SK-N-SH treated with all-trans-retinoic acid at 6 μM for 48 hours (cell line): ENCODE data around the gene APRT.

Experiments
- ATAC-seq: fragments of 200-7000 bp; cut with Tn5 transposase; 3 replicates; pipeline ENCODE4 v1.9.1; 2020; ENCODE audit warnings: mild to moderate bottlenecking, moderate library complexity
- ARNTL ChIP-seq: fragments of 450-650 bp; formaldehyde crosslinking; IDR thresholded peaks from 2 replicates; pipeline ENCODE4 v1.5.0; 2020; ENCODE audit warnings: low read depth, mild to moderate bottlenecking, moderate library complexity, borderline replicate concordance
- CSDC2 ChIP-seq: fragments of 250-450 bp; sonication (Bioruptor Pico); IDR thresholded peaks from 2 replicates; pipeline ENCODE4 v1.5.0; 2020; ENCODE audit warnings: mild to moderate bottlenecking, moderate library complexity
- ESRRG ChIP-seq: fragments of 250-450 bp; sonication (Bioruptor Pico); IDR thresholded peaks from 2 replicates; pipeline ENCODE4 v1.6.1; 2021; ENCODE audit warnings: mild to moderate bottlenecking
- GLIS3 ChIP-seq: fragments of 250-450 bp; sonication (Bioruptor Pico); IDR thresholded peaks from 2 replicates; pipeline ENCODE4 v1.5.0; 2020; ENCODE audit warnings: mild to moderate bottlenecking, moderate library complexity
- ISL1 ChIP-seq: fragments of 250-450 bp; sonication (Bioruptor Pico); IDR thresholded peaks from 2 replicates; pipeline ENCODE4 v2.1.2; 2022; ENCODE audit warnings: mild to moderate bottlenecking, moderate library complexity
- OSR1 ChIP-seq: fragments of 250-450 bp; sonication (Bioruptor Pico); IDR thresholded peaks from 2 replicates; pipeline ENCODE4 v1.8.0; 2022; ENCODE audit warnings: moderate library complexity, mild to moderate bottlenecking, inconsistent platforms
- PPARA ChIP-seq: fragments of 250-450 bp; sonication (Bioruptor Pico); IDR thresholded peaks from 2 replicates; pipeline ENCODE4 v1.5.0; 2020; ENCODE audit warnings: mild to moderate bottlenecking, borderline replicate concordance
- RARB ChIP-seq: fragments of 250-450 bp; sonication (Bioruptor Pico); IDR thresholded peaks from 2 replicates; pipeline ENCODE4 v1.8.0; 2021; ENCODE audit warnings: mild to moderate bottlenecking, moderate library complexity
- SNAI2 ChIP-seq: fragments of 250-450 bp; sonication (Bioruptor Pico); IDR thresholded peaks from 2 replicates; pipeline ENCODE4 v1.5.0; 2020; ENCODE audit warnings: mild to moderate bottlenecking, moderate library complexity
- TCF4 ChIP-seq: fragments of 250-450 bp; sonication (Bioruptor Pico); IDR thresholded peaks from 2 replicates; pipeline ENCODE4 v1.8.0; 2021; ENCODE audit warnings: mild to moderate bottlenecking, moderate library complexity, borderline replicate concordance
- TOX ChIP-seq: fragments of 250-450 bp; sonication (Bioruptor Pico); IDR thresholded peaks from 2 replicates; pipeline ENCODE4 v1.8.0; 2021; ENCODE audit warnings: mild to moderate bottlenecking, moderate library complexity, borderline replicate concordance
- ZFP3 ChIP-seq: fragments of 250-450 bp; sonication (Bioruptor Pico); IDR thresholded peaks from 2 replicates; pipeline ENCODE4 v1.5.0; 2020; ENCODE audit warnings: mild to moderate bottlenecking, moderate library complexity
- ZNF565 ChIP-seq: fragments of 450-650 bp; formaldehyde crosslinking; conservative IDR thresholded peaks from 2 replicates; pipeline ENCODE4 v1.5.0; 2020; ENCODE audit warnings: low read depth, mild to moderate bottlenecking, moderate library complexity
- ZNF70 ChIP-seq: fragments of 450-650 bp; formaldehyde crosslinking; IDR thresholded peaks from 2 replicates; pipeline ENCODE4 v1.5.0; 2020; ENCODE audit warnings: mild to moderate bottlenecking, moderate library complexity
- ZNF8 ChIP-seq: fragments of 450-650 bp; formaldehyde crosslinking; IDR thresholded peaks from 2 replicates; pipeline ENCODE4 v1.5.0; 2020; ENCODE audit warnings: mild to moderate bottlenecking, moderate library complexity
- TF ChIP-seq, protein P1 (sequence below): fragments of 250-450 bp; sonication (Bioruptor Pico); IDR thresholded peaks from 2 replicates; pipeline ENCODE4 v1.5.1; 2020; ENCODE audit warnings: low read depth, mild to moderate bottlenecking, moderate library complexity
- TF ChIP-seq, protein P2 (sequence below): fragments of 250-450 bp; sonication (Bioruptor Pico); IDR thresholded peaks from 2 replicates; pipeline ENCODE4 v1.8.0; 2021; ENCODE audit warnings: low read depth, mild to moderate bottlenecking, moderate library complexity, borderline replicate concordance
- TF ChIP-seq, protein P3 (sequence below): fragments of 250-450 bp; sonication (Bioruptor Pico); IDR thresholded peaks from 2 replicates; pipeline ENCODE4 v1.5.1; 2021; ENCODE audit warnings: mild to moderate bottlenecking, moderate library complexity
- TF ChIP-seq, protein P4 (sequence below): fragments of 250-450 bp; sonication (Bioruptor Pico); IDR thresholded peaks from 2 replicates; pipeline ENCODE4 v1.8.0; 2020; ENCODE audit warnings: mild to moderate bottlenecking, moderate library complexity, borderline replicate concordance
- TF ChIP-seq, protein P5 (sequence below): fragments of 250-450 bp; sonication (Bioruptor Pico); IDR thresholded peaks from 2 replicates; pipeline ENCODE4 v1.5.0; 2020; ENCODE audit warnings: mild to moderate bottlenecking, moderate library complexity

APRT gene

DNA sequence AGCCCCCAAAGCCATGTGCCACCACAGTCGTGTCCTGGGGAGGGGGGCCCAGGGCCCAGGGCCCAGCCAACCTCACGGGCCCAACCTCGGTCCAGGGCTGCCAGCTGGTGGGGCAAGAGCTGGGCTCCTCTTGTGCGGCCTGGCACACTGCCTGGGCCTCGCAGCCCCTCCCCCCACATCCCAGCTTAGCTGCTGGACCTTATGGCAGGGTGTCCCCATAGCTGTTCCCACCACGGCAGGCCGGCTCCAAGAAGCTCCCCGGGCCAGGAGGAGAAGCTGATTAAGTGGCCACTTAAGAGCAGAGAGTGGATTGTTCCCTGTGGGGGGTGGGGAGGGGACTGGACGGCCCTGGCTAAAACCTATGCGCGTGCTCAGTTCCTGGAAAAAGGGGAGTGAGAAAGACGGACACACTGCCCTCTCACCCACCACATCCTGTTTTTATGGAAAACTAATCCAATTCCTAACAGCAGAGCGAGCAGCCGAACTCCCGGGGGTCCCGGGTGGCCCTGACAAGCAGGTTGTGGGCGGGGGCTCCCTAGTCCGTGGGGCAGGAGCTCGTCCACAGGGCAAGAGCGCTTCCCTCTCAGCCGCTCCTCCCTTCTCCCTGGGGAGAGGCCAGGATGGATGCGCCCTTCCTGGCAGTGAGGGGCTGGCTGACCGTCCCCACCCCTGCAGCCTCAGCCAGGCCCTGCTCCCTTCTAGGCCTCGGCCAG lies 43.5 kb downstream of the APRT start:
- ATAC-seq, result peak; percentile 2; the same call in 1 of the 3 replicates
- TF ChIP-seq, protein P1, sequence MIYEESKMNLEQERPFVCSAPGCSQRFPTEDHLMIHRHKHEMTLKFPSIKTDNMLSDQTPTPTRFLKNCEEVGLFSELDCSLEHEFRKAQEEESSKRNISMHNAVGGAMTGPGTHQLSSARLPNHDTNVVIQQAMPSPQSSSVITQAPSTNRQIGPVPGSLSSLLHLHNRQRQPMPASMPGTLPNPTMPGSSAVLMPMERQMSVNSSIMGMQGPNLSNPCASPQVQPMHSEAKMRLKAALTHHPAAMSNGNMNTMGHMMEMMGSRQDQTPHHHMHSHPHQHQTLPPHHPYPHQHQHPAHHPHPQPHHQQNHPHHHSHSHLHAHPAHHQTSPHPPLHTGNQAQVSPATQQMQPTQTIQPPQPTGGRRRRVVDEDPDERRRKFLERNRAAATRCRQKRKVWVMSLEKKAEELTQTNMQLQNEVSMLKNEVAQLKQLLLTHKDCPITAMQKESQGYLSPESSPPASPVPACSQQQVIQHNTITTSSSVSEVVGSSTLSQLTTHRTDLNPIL (CRISPR knock-in tag), result no peak
- TF ChIP-seq SNAI2 (CRISPR knock-in tag), result no peak
- TF ChIP-seq TOX (CRISPR knock-in tag), result no peak
- TF ChIP-seq, all 23 proteins: peak for 0

DNA sequence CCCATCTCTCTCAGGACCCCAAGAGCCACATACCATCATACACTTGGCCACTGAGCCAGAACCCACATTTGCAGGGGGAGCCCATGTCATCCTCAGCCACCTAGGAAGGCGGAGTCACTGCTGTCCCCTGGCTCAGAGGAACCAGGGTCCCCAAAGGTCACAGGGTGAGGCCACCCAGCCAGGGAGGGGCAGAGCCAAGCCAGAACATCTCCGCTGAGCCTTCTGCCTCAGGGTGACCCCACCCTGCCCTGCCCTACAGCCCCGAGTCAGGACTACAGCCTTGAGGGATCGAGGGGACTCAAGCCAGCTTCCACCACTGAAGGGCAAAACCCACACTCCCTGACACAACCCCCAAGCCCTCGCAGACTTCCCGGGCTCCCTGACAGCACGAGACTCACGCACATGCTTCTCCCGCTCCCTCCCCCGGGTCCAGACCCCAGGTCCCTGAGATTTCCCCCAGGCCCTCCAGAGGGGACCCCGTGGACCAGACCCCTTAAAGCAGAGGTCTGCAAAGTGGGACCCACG lies 44.1 kb downstream of the APRT start:
- TF ChIP-seq, protein P2, sequence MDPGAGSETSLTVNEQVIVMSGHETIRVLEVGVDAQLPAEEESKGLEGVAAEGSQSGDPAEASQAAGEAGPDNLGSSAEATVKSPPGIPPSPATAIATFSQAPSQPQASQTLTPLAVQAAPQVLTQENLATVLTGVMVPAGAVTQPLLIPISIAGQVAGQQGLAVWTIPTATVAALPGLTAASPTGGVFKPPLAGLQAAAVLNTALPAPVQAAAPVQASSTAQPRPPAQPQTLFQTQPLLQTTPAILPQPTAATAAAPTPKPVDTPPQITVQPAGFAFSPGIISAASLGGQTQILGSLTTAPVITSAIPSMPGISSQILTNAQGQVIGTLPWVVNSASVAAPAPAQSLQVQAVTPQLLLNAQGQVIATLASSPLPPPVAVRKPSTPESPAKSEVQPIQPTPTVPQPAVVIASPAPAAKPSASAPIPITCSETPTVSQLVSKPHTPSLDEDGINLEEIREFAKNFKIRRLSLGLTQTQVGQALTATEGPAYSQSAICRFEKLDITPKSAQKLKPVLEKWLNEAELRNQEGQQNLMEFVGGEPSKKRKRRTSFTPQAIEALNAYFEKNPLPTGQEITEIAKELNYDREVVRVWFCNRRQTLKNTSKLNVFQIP, result no peak
- no peak for TF ChIP-seq ESRRG (CRISPR knock-in tag)
- TF ChIP-seq ZNF565 (CRISPR knock-in tag), result no peak
- no peak for TF ChIP-seq RARB
- TF ChIP-seq OSR1 (CRISPR knock-in tag), result no peak
- no peak for ATAC-seq

DNA sequence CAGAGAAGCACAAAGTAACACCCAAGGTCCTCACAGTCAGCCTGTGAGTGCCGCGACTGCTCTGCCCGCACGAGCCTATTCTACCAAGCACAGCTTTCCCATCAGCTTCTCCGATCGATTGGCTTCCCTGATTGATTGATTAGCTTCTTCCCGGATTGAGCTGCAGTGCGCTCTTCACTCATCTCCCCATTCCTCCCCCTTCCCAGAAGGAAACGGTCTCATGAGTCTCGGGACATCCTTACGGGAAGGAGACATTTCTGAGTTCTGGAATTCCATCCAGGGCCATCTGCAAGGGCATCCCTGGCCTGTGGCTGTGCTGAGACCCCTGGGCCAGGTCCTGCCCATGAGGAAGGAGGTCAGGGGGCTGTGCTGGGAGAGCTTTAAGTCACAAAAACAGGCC lies 44.8 kb downstream of the APRT start:
- no peak for ATAC-seq
- TF ChIP-seq ZNF70 (CRISPR knock-in tag) (no peak), OSR1 (CRISPR knock-in tag) (no peak), ZNF8 (CRISPR knock-in tag) (no peak)

DNA sequence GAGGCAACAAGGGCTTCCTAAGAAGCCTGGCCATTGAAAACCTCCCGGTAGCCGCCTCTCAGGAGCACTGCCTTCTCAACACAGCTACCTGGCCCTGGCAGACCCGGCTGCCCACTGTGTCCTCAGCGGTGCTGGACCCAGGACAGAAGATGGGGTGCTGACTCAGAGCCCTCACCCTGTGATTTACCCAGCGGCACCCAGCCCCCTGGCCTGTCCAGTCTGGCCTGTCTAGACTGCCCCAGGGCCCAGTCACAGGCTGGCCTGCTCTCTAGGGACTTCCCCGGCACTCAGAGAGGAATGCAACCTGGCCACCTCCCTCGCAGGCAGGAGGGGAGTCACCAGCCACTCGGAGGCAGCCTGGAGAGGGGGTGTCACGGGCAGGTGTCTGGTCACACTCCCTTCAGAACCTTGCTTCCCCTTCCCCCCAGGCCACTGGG lies 46.8 kb downstream of the APRT start:
- no peak for ATAC-seq
- TF ChIP-seq PPARA (CRISPR knock-in tag), result no peak
- no peak for TF ChIP-seq ZNF8 (CRISPR knock-in tag)
- TF ChIP-seq TCF4 (CRISPR knock-in tag), result no peak
- no peak for TF ChIP-seq ZNF70 (CRISPR knock-in tag)
- TF ChIP-seq, protein P3, sequence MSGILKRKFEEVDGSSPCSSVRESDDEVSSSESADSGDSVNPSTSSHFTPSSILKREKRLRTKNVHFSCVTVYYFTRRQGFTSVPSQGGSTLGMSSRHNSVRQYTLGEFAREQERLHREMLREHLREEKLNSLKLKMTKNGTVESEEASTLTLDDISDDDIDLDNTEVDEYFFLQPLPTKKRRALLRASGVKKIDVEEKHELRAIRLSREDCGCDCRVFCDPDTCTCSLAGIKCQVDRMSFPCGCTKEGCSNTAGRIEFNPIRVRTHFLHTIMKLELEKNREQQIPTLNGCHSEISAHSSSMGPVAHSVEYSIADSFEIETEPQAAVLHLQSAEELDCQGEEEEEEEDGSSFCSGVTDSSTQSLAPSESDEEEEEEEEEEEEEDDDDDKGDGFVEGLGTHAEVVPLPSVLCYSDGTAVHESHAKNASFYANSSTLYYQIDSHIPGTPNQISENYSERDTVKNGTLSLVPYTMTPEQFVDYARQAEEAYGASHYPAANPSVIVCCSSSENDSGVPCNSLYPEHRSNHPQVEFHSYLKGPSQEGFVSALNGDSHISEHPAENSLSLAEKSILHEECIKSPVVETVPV (CRISPR knock-in tag), result no peak
- TF ChIP-seq, protein P4, sequence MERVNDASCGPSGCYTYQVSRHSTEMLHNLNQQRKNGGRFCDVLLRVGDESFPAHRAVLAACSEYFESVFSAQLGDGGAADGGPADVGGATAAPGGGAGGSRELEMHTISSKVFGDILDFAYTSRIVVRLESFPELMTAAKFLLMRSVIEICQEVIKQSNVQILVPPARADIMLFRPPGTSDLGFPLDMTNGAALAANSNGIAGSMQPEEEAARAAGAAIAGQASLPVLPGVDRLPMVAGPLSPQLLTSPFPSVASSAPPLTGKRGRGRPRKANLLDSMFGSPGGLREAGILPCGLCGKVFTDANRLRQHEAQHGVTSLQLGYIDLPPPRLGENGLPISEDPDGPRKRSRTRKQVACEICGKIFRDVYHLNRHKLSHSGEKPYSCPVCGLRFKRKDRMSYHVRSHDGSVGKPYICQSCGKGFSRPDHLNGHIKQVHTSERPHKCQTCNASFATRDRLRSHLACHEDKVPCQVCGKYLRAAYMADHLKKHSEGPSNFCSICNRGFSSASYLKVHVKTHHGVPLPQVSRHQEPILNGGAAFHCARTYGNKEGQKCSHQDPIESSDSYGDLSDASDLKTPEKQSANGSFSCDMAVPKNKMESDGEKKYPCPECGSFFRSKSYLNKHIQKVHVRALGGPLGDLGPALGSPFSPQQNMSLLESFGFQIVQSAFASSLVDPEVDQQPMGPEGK (CRISPR knock-in tag), result no peak
- TF ChIP-seq, protein P5, sequence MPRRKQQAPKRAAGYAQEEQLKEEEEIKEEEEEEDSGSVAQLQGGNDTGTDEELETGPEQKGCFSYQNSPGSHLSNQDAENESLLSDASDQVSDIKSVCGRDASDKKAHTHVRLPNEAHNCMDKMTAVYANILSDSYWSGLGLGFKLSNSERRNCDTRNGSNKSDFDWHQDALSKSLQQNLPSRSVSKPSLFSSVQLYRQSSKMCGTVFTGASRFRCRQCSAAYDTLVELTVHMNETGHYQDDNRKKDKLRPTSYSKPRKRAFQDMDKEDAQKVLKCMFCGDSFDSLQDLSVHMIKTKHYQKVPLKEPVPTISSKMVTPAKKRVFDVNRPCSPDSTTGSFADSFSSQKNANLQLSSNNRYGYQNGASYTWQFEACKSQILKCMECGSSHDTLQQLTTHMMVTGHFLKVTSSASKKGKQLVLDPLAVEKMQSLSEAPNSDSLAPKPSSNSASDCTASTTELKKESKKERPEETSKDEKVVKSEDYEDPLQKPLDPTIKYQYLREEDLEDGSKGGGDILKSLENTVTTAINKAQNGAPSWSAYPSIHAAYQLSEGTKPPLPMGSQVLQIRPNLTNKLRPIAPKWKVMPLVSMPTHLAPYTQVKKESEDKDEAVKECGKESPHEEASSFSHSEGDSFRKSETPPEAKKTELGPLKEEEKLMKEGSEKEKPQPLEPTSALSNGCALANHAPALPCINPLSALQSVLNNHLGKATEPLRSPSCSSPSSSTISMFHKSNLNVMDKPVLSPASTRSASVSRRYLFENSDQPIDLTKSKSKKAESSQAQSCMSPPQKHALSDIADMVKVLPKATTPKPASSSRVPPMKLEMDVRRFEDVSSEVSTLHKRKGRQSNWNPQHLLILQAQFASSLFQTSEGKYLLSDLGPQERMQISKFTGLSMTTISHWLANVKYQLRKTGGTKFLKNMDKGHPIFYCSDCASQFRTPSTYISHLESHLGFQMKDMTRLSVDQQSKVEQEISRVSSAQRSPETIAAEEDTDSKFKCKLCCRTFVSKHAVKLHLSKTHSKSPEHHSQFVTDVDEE, result no peak
- no peak for TF ChIP-seq TOX (CRISPR knock-in tag)
- TF ChIP-seq GLIS3 (CRISPR knock-in tag), result no peak
- no peak for TF ChIP-seq CSDC2 (CRISPR knock-in tag)
- no peak for TF ChIP-seq OSR1 (CRISPR knock-in tag)
- no peak for TF ChIP-seq ARNTL (CRISPR knock-in tag)
- no peak for TF ChIP-seq ISL1 (CRISPR knock-in tag)
- TF ChIP-seq SNAI2 (CRISPR knock-in tag), result no peak
- TF ChIP-seq, protein P2, result no peak
- no peak for TF ChIP-seq ZFP3
- TF ChIP-seq RARB, result no peak
